Ascending aorta (tissue), 2 donors: ENCODE data around the gene KIAA1586. TPM values are rescaled to one million over a fixed set of nuclear protein-coding genes. Genes with fewer than 3 reads are reported as not detected.
"Not testable (repeated sequence)": the region's sequence is repeated elsewhere in the genome, so short reads cannot be mapped to it uniquely, and the experiment has no call there.

ENCODE experiments used
- DNase-seq, 2 donors: peaks; one replicate each; pipeline ENCODE4 v3.0.0-alpha.2; 2019; ENCODE audit warnings: low spot score in 2 of 2
- H3K27ac ChIP-seq, 2 donors: fragments of 200-600 bp; sonication (generic); one replicate each; pipeline ENCODE4 v1.5.1; 2016 to 2017; ENCODE audit warnings: mild to moderate bottlenecking in 1 of 2
- H3K27me3 ChIP-seq: fragments of 200-600 bp; sonication (generic); one replicate; pipeline ENCODE4 v1.5.1; 2017
- H3K36me3 ChIP-seq, 2 donors: fragments of 200-600 bp; sonication (generic); one replicate each; pipeline ENCODE4 v1.5.1; 2016
- H3K4me1 ChIP-seq, 2 donors: fragments of 200-600 bp; sonication (generic); one replicate each; pipeline ENCODE4 v1.5.1; 2016 to 2017; ENCODE audit warnings: mild to moderate bottlenecking in 1 of 2
- H3K4me3 ChIP-seq, 2 donors: fragments of 200-600 bp; sonication (generic); one replicate each; pipeline ENCODE4 v1.5.1; 2016 to 2017; ENCODE audit warnings: mild to moderate bottlenecking in 1 of 2
- H3K9me3 ChIP-seq, 2 donors: fragments of 200-600 bp; sonication (generic); one replicate each; pipeline ENCODE4 v1.5.1; 2016
- CTCF ChIP-seq, 3 experiments: fragments of 200-600 bp in 2 of 3; fragments of 450-650 bp in 1 of 3; sonication (generic) in 2 of 3; IDR thresholded peaks; one replicate each; pipeline ENCODE4 v1.5.1; 2016 to 2019; ENCODE audit warnings: antibody characterized with exemption in 3 of 3, mild to moderate bottlenecking in 1 of 3, moderate library complexity in 1 of 3
- intact Hi-C: fragments of 100-400 bp; cut with DNase I; formaldehyde crosslinking; loops from one replicate; pipeline ENCODE4 v1.15.1; 2023
- total RNA-seq: library from RNA; depleted of rRNA; stranded (reverse); fragments of >200 nt; gene quantifications from one replicate; pipeline ENCODE4 v1.1.0, GENCODE V29; 2016

The KIAA1586 gene
- total RNA-seq, 1 donor from 2014 or later = 2.0 TPM

- no peak for DNase-seq
- intact Hi-C loops = loop anchor here (5.0 kb wide), 2 partner anchors 40 to 85 kb away; partner anchors contain the start of genes BAG2 and KIAA1586
- no peak for TF ChIP-seq CTCF (IDR thresholded peaks at IDR 0.05)
- H3K9me3 ChIP-seq = no peaks in the 10 kb centered on the region
- H3K36me3 ChIP-seq = no peaks in the 10 kb centered on the region
- no peak overlapping the region for H3K4me3 ChIP-seq
- H3K27me3 ChIP-seq = no peaks in the 10 kb centered on the region
- peaks cover 3 to 10% of the 10 kb centered on the region in 2 donors for H3K4me1 ChIP-seq
- H3K27ac ChIP-seq = no peak overlapping the region
Observed at GRCh38 chr6:57086843-57087242, 40.4 kb downstream of the KIAA1586 start.

- intact Hi-C loops = loop anchor here (2.0 to 5.0 kb wide), 3 partner anchors 41 to 229 kb away; partner anchors contain the start of genes BAG2, KIAA1586 and PRIM2
- no peaks in the 10 kb centered on the region for H3K9me3 ChIP-seq
- H3K27me3 ChIP-seq = no peaks in the 10 kb centered on the region
- no peak for DNase-seq
- H3K4me1 ChIP-seq = peaks cover 3 to 20% of the 10 kb centered on the region in 2 donors
- H3K4me3 ChIP-seq = no peak overlapping the region
- TF ChIP-seq CTCF (IDR thresholded peaks at IDR 0.05) = no peak
- no peak overlapping the region for H3K27ac ChIP-seq
- no peaks in the 10 kb centered on the region for H3K36me3 ChIP-seq
Observed at GRCh38 chr6:57087916-57088315, 41.4 kb downstream of the KIAA1586 start.

- H3K4me3 ChIP-seq = peak overlapping the region; percentile 68 to 84
- H3K27ac ChIP-seq = peak overlapping the region; percentile 46 to 79
- peaks cover 3 to 24% of the 10 kb centered on the region in 2 donors for H3K4me1 ChIP-seq
- TF ChIP-seq CTCF (IDR thresholded peaks at IDR 0.05) = no peak
- no peaks in the 10 kb centered on the region for H3K9me3 ChIP-seq
- no peak for DNase-seq
- H3K36me3 ChIP-seq = no peaks in the 10 kb centered on the region
- no peaks in the 10 kb centered on the region for H3K27me3 ChIP-seq
- intact Hi-C loops = loop anchor here (2.0 to 5.0 kb wide), 3 partner anchors 42 to 228 kb away; partner anchors contain the start of genes BAG2, KIAA1586 and PRIM2
Observed at GRCh38 chr6:57089265-57089664, 42.8 kb downstream of the KIAA1586 start.

GRCh38 chr6:57089687-57090457 lies 43.4 kb downstream of the KIAA1586 start, which contains the start of gene ZNF451:
TSS of gene ZNF451 (plus strand) at chr6:57090188. CDS start at chr6:57090254, 66 bp downstream.
- peak; percentile 93 to 99 for DNase-seq
- Histone ChIP-seq H3K4me1 (peaks cover 3 to 24% of the 10 kb centered on the region in 2 donors), H3K27me3 (no peaks in the 10 kb centered on the region), H3K27ac (peak within 1 kb of the TSS; percentile 79 to 88), H3K36me3 (no peaks in the 10 kb centered on the region), H3K4me3 (peak within 1 kb of the TSS; percentile 68 to 84), H3K9me3 (no peaks in the 10 kb centered on the region)
- intact Hi-C loops = loop anchor here (2.0 to 5.0 kb wide), 3 partner anchors 43 to 227 kb away; partner anchors contain the start of genes BAG2, KIAA1586 and PRIM2
- TF ChIP-seq CTCF (IDR thresholded peaks at IDR 0.05) = no peak

- peaks cover 3 to 24% of the 10 kb centered on the region in 2 donors for H3K4me1 ChIP-seq
- peak overlapping the region in 1 of 2 donors; percentile 84 for H3K4me3 ChIP-seq
- H3K27ac ChIP-seq, H3K27me3 ChIP-seq, DNase-seq, H3K9me3 ChIP-seq, H3K36me3 ChIP-seq, intact Hi-C loops: not testable (repeated sequence)
Observed at GRCh38 chr6:57090458-57091067, 44.1 kb downstream of the KIAA1586 start.

GRCh38 chr6:57091375-57091774 lies 44.9 kb downstream of the KIAA1586 start:
- H3K27ac ChIP-seq, H3K9me3 ChIP-seq, H3K36me3 ChIP-seq, DNase-seq, intact Hi-C loops, H3K27me3 ChIP-seq: not testable (repeated sequence)
- H3K4me3 ChIP-seq = peak overlapping the region in 1 of 2 donors; percentile 23
- peaks cover 3 to 24% of the 10 kb centered on the region in 2 donors for H3K4me1 ChIP-seq
